GM13977 (cell line): Measurements from ENCODE around the gene GGTA1.

Experiments
- DNase-seq: peaks from one replicate; pipeline ENCODE4 v3.0.0; 2012; ENCODE audit warnings: low spot score
- CTCF ChIP-seq: IDR thresholded peaks from 2 replicates; pipeline ENCODE4 v1.5.1; 2012; ENCODE audit warnings: mild to moderate bottlenecking, control low read depth; ENCODE audit not compliant: insufficient read depth; ENCODE audit errors: extremely low read depth, missing control alignments
- in situ Hi-C: fragments of 300-500 bp; cut with MboI; formaldehyde crosslinking; loops from one replicate; pipeline ENCODE4 v1.12.0; 2022; ENCODE audit warnings: low sequenced_read_pairs, low pct_unique_long_range_greater_than_20kb, mixed read lengths, inconsistent platforms; ENCODE audit not compliant: unreplicated experiment

The GGTA1 gene

GRCh38 chr9:121453232-121453892 is 46.3 kb downstream of the GGTA1 start:
- in situ Hi-C loops = no loop called here
- no peak for DNase-seq
- TF ChIP-seq CTCF = no peak

- DNase-seq = no peak
- TF ChIP-seq CTCF = no peak
- in situ Hi-C loops = no loop called here
Observed at GRCh38 chr9:121452085-121452484, 47.6 kb downstream of the GGTA1 start.

GRCh38 chr9:121451586-121451985 is 48.1 kb downstream of the GGTA1 start:
- no peak for DNase-seq
- no peak for TF ChIP-seq CTCF
- in situ Hi-C loops = no loop called here

- DNase-seq = no peak
- in situ Hi-C loops = no loop called here
- TF ChIP-seq CTCF = no peak
Observed at GRCh38 chr9:121450241-121450640, 49.4 kb downstream of the GGTA1 start.

- in situ Hi-C loops = no loop called here
- no peak for DNase-seq
- no peak for TF ChIP-seq CTCF
Observed at GRCh38 chr9:121449786-121450185, 49.9 kb downstream of the GGTA1 start.

GRCh38 chr9:121447321-121447834 is 52.3 kb downstream of the GGTA1 start:
- TF ChIP-seq CTCF = no peak
- DNase-seq = no peak
- in situ Hi-C loops = no loop called here

- in situ Hi-C loops = no loop called here
- TF ChIP-seq CTCF = peak; percentile 47
- DNase-seq = no peak
Observed at GRCh38 chr9:121445986-121446385, 53.7 kb downstream of the GGTA1 start.
